Activated CD4-positive, alpha-beta T cell treated with anti-CD3 and anti-CD28 coated beads, Interleukin-2, Interleukin-4, amounts not matched to agents 100 ng/mL and 50 ng/mL, durations not matched to agents 16 hours and 8 hours (primary cell): ENCODE data around the gene TTC9.

Experiments used
- DNase-seq: peaks from one replicate; pipeline ENCODE4 v3.0.0-alpha.2; 2020; ENCODE audit warnings: low spot score

Gene TTC9

GRCh38 chr14:70716483-70716882 is 74.8 kb downstream of the TTC9 start:
- no peak for DNase-seq

GRCh38 chr14:70716958-70717357 is 75.2 kb downstream of the TTC9 start:
- no peak for DNase-seq

GRCh38 chr14:70718383-70719118 is 76.8 kb downstream of the TTC9 start:
- no peak for DNase-seq

GRCh38 chr14:70721542-70721941 is 79.8 kb downstream of the TTC9 start:
- no peak for DNase-seq

- no peak for DNase-seq
Measured at GRCh38 chr14:70722418-70722817, 80.7 kb downstream of the TTC9 start.

- no peak for DNase-seq
Measured at GRCh38 chr14:70723276-70723675, 81.6 kb downstream of the TTC9 start.

GRCh38 chr14:70724110-70724509 is 82.4 kb downstream of the TTC9 start:
- DNase-seq, result no peak

- no peak for DNase-seq
Measured at GRCh38 chr14:70724944-70725343, 83.2 kb downstream of the TTC9 start.
